Vagina (tissue), 2 donors: ENCODE results near the gene ETS2.

ENCODE experiments used
- POLR2AphosphoS5 ChIP-seq, 2 donors: sonication (generic); formaldehyde crosslinking; IDR thresholded peaks; one replicate each; pipeline ENCODE4 v1.9.0; 2017; ENCODE audit warnings: antibody characterized with exemption in 2 of 2, mild to moderate bottlenecking in 2 of 2, low read depth in 1 of 2; ENCODE audit not compliant: insufficient read depth in 1 of 2
- TF ChIP-seq, protein P1 (sequence below), 3 experiments: fragments of 450-650 bp in 2 of 3; fragments of 200-600 bp in 1 of 3; sonication (generic) in 1 of 3; IDR thresholded peaks; one replicate each; pipeline ENCODE4 v1.5.1; 2017 to 2019; ENCODE audit warnings: antibody characterized with exemption in 3 of 3, mild to moderate bottlenecking in 2 of 3, moderate library complexity in 2 of 3

DNA sequence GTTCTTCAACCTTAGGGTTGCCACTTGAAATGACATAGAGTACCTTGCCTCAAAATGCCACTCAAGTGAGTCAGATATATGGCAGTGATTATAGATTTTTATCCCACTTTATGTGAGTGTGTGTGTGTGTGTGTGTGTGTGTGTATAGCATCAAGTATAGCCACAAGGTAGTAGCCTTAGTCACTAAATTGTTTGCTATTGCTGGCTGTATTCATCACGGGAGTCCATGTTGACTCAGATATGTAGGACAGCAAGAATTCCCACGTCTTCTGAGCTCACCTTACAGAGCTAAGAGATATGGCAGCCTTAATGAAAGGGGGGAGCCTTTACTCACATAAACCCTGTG, 9.3 kb downstream of the ETS2 start:
- TF ChIP-seq, protein P1, sequence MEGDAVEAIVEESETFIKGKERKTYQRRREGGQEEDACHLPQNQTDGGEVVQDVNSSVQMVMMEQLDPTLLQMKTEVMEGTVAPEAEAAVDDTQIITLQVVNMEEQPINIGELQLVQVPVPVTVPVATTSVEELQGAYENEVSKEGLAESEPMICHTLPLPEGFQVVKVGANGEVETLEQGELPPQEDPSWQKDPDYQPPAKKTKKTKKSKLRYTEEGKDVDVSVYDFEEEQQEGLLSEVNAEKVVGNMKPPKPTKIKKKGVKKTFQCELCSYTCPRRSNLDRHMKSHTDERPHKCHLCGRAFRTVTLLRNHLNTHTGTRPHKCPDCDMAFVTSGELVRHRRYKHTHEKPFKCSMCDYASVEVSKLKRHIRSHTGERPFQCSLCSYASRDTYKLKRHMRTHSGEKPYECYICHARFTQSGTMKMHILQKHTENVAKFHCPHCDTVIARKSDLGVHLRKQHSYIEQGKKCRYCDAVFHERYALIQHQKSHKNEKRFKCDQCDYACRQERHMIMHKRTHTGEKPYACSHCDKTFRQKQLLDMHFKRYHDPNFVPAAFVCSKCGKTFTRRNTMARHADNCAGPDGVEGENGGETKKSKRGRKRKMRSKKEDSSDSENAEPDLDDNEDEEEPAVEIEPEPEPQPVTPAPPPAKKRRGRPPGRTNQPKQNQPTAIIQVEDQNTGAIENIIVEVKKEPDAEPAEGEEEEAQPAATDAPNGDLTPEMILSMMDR (IDR thresholded peaks at IDR 0.05) = no peak
- no peak for TF ChIP-seq POLR2AphosphoS5 (IDR thresholded peaks at IDR 0.05; ENCODE audit: insufficient read depth in 1 of 2, low read depth in 1 of 2)
